ENCODE data around the gene ACOXL. TPM values are rescaled to one million over a fixed set of nuclear protein-coding genes. Genes with fewer than 3 reads are reported as not detected.

ACOXL gene
- total and polyA plus RNA-seq, 2 experiments from 2014 or later: not detected

- H4K20me1 ChIP-seq (ENCODE audit: insufficient read depth): no peaks in the 10 kb centered on the region
- no peaks in the 10 kb centered on the region for H3K79me2 ChIP-seq (ENCODE audit: insufficient read depth)
- peak overlapping the region; percentile 97 for H3K4me2 ChIP-seq (ENCODE audit: unreplicated experiment)
- 1 to 2% methylated on average over 79 to 80 of the region's 80 CpGs for WGBS, 2 experiments (ENCODE audit: low coverage in 1 of 2, low lambda C conversion rate in 2 of 2, missing lambda C conversion rate in 2 of 2)
- peak overlapping the region; percentile 77 for H3K4me3 ChIP-seq
- in situ Hi-C loops (cut with MboI): loop anchor here (25.0 kb wide), 1 partner anchor 566 kb away; no protein-coding TSS in a partner anchor
- H2AFZ ChIP-seq: peak overlapping the region; percentile 94
- peak; percentile 65 for DNase-seq
- H3K36me3 ChIP-seq (ENCODE audit: low read depth): no peaks in the 10 kb centered on the region
- H3K9me2 ChIP-seq (ENCODE audit: insufficient read depth): no peaks in the 10 kb centered on the region
- TF ChIP-seq EZH2 (IDR thresholded peaks at IDR 0.05; ENCODE audit: insufficient read depth, poor library complexity, severe bottlenecking) (no peak), EZH2phosphoT487 (IDR thresholded peaks at IDR 0.05; ENCODE audit: insufficient read depth, low read depth) (no peak)
- peaks cover 3% of the 10 kb centered on the region; the same call in 1 of the 2 replicates for H3K4me1 ChIP-seq (ENCODE audit: insufficient read depth)
- no peaks in the 10 kb centered on the region for H3K9me3 ChIP-seq (ENCODE audit: low read depth)
- peaks cover 8% of the 10 kb centered on the region; the same call in 1 of the 2 replicates for H3F3A ChIP-seq (ENCODE audit: insufficient read depth)
- peak overlapping the region; percentile 65 for H3K9ac ChIP-seq
- H3K27ac ChIP-seq: no peak overlapping the region
- peaks cover 13% of the 10 kb centered on the region for H3K27me3 ChIP-seq (replicated peaks; ENCODE audit: insufficient read depth)
Measured at GRCh38 chr2:111121028-111121827, 388.9 kb downstream of the ACOXL start.

- Histone ChIP-seq H4K20me1 (ENCODE audit: insufficient read depth) (no peaks in the 10 kb centered on the region), H3K4me1 (ENCODE audit: insufficient read depth) (peaks cover 3% of the 10 kb centered on the region; the same call in 1 of the 2 replicates), H3K4me3 (peak overlapping the region; percentile 77), H3K27me3 (replicated peaks; ENCODE audit: insufficient read depth) (peaks cover 13% of the 10 kb centered on the region), H3K4me2 (ENCODE audit: unreplicated experiment) (peak overlapping the region; percentile 97), H3K9me3 (ENCODE audit: low read depth) (no peaks in the 10 kb centered on the region), H3K79me2 (ENCODE audit: insufficient read depth) (no peaks in the 10 kb centered on the region), H3K9me2 (ENCODE audit: insufficient read depth) (no peaks in the 10 kb centered on the region), H3K36me3 (ENCODE audit: low read depth) (no peaks in the 10 kb centered on the region), H3F3A (ENCODE audit: insufficient read depth) (peaks cover 8% of the 10 kb centered on the region; the same call in 1 of the 2 replicates), H3K9ac (peak overlapping the region; percentile 65), H2AFZ (peak overlapping the region; percentile 94), H3K27ac (no peak overlapping the region)
- DNase-seq: peak; percentile 95
- no peak for TF ChIP-seq EZH2phosphoT487 (IDR thresholded peaks at IDR 0.05; ENCODE audit: insufficient read depth, low read depth)
- TF ChIP-seq EZH2 (IDR thresholded peaks at IDR 0.05; ENCODE audit: insufficient read depth, poor library complexity, severe bottlenecking): no peak
- in situ Hi-C loops (cut with MboI): loop anchor here (25.0 kb wide), 1 partner anchor 565 kb away; no protein-coding TSS in a partner anchor
- WGBS, 2 experiments (ENCODE audit: low coverage in 1 of 2, low lambda C conversion rate in 2 of 2, missing lambda C conversion rate in 2 of 2): 1 to 2% methylated on average over 65 to 93 of the region's 93 CpGs
Measured at GRCh38 chr2:111121828-111122630, 389.7 kb downstream of the ACOXL start.

GRCh38 chr2:111122631-111123421 lies 390.5 kb downstream of the ACOXL start:
- Histone ChIP-seq H3K9ac (peak overlapping the region; percentile 76), H3K36me3 (ENCODE audit: low read depth) (no peaks in the 10 kb centered on the region), H3K4me3 (peak overlapping the region; percentile 77), H3K4me2 (ENCODE audit: unreplicated experiment) (peak overlapping the region; percentile 97), H3K4me1 (ENCODE audit: insufficient read depth) (no peaks in the 10 kb centered on the region), H3F3A (ENCODE audit: insufficient read depth) (peaks cover 8% of the 10 kb centered on the region; the same call in 1 of the 2 replicates), H3K9me2 (ENCODE audit: insufficient read depth) (no peaks in the 10 kb centered on the region), H3K27me3 (replicated peaks; ENCODE audit: insufficient read depth) (peaks cover 13% of the 10 kb centered on the region), H4K20me1 (ENCODE audit: insufficient read depth) (no peaks in the 10 kb centered on the region), H2AFZ (peak overlapping the region; percentile 91), H3K79me2 (ENCODE audit: insufficient read depth) (no peaks in the 10 kb centered on the region), H3K27ac (no peak overlapping the region), H3K9me3 (ENCODE audit: low read depth) (no peaks in the 10 kb centered on the region)
- TF ChIP-seq EZH2phosphoT487 (IDR thresholded peaks at IDR 0.05; ENCODE audit: insufficient read depth, low read depth): no peak
- TF ChIP-seq EZH2 (IDR thresholded peaks at IDR 0.05; ENCODE audit: insufficient read depth, poor library complexity, severe bottlenecking): no peak
- 1% methylated on average over 78 to 80 of the region's 92 CpGs for WGBS, 2 experiments (ENCODE audit: low coverage in 1 of 2, low lambda C conversion rate in 2 of 2, missing lambda C conversion rate in 2 of 2)
- in situ Hi-C loops (cut with MboI): loop anchor here (25.0 kb wide), 1 partner anchor 564 kb away; no protein-coding TSS in a partner anchor
- DNase-seq: peak; percentile 92
